AG09309 (cell line): Measurements from ENCODE around the gene CDC23.
"Not testable (repeated sequence)": the region's sequence is repeated elsewhere in the genome, so short reads cannot be mapped to it uniquely, and the experiment has no call there.

Experiments used
- DNase-seq: peaks from one replicate; pipeline ENCODE4 v3.0.0-alpha.2; 2010; ENCODE audit warnings: low read depth
- H3K4me3 ChIP-seq: 2 replicates; pipeline ENCODE4 v1.5.1; 2011; ENCODE audit warnings: mild to moderate bottlenecking, low read depth, low read length, moderate library complexity; ENCODE audit not compliant: control insufficient read depth
- TF ChIP-seq, protein P1 (sequence below): IDR thresholded peaks from 2 replicates; pipeline ENCODE4 v1.5.1; 2011; ENCODE audit warnings: mild to moderate bottlenecking, low read depth, low read length, inconsistent platforms; ENCODE audit not compliant: insufficient read depth, control insufficient read depth; ENCODE audit errors: missing control alignments

The CDC23 gene, protein sequence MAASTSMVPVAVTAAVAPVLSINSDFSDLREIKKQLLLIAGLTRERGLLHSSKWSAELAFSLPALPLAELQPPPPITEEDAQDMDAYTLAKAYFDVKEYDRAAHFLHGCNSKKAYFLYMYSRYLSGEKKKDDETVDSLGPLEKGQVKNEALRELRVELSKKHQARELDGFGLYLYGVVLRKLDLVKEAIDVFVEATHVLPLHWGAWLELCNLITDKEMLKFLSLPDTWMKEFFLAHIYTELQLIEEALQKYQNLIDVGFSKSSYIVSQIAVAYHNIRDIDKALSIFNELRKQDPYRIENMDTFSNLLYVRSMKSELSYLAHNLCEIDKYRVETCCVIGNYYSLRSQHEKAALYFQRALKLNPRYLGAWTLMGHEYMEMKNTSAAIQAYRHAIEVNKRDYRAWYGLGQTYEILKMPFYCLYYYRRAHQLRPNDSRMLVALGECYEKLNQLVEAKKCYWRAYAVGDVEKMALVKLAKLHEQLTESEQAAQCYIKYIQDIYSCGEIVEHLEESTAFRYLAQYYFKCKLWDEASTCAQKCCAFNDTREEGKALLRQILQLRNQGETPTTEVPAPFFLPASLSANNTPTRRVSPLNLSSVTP

DNA sequence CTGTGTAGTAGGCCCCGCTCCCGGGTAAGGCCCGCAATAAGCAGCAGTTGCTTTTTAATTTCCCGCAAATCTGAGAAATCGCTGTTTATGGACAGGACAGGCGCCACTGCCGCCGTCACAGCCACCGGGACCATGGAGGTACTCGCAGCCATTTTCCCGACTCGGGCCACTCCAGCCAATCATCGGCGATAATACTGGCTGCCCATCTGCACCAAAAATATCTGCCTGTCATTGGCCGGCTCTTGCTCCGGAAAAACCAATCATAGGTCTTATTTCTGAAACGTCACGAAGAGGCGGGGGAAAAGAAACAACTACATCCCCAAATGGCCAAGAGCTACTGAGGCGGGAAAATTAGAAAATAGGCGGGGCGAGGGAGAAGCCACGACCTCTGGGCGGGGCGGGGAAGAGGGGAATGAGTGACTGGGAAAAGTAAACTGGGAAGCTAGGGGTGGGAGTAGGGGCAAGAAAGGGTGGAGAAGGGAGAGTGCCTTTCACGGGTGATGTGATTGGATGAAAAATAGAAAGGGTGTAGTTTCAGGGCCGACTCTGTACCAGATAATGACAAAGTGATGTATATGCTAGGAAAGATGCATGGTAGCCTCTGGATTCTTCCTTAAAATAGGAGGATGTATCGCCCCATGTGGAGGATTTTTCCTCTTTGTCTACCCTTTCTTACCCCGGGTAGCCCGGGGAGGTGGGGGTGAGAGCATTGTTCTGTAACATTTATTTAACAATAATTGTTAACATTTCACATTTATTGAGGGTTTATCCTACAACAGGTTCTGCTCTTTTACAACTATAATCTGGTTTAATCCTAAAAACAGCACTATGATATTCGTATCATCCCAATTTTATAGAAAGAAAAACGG lies at the start of gene CDC23:
CDC23 (minus strand) TSS at position 163 of the 869 bp plus-strand sequence; CDS start at position 152, 11 bp downstream.
- TF ChIP-seq, protein P1, sequence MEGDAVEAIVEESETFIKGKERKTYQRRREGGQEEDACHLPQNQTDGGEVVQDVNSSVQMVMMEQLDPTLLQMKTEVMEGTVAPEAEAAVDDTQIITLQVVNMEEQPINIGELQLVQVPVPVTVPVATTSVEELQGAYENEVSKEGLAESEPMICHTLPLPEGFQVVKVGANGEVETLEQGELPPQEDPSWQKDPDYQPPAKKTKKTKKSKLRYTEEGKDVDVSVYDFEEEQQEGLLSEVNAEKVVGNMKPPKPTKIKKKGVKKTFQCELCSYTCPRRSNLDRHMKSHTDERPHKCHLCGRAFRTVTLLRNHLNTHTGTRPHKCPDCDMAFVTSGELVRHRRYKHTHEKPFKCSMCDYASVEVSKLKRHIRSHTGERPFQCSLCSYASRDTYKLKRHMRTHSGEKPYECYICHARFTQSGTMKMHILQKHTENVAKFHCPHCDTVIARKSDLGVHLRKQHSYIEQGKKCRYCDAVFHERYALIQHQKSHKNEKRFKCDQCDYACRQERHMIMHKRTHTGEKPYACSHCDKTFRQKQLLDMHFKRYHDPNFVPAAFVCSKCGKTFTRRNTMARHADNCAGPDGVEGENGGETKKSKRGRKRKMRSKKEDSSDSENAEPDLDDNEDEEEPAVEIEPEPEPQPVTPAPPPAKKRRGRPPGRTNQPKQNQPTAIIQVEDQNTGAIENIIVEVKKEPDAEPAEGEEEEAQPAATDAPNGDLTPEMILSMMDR, result no peak
- H3K4me3 ChIP-seq, result peak within 1 kb of the TSS; percentile 75
- DNase-seq, result peak; percentile 88

DNA sequence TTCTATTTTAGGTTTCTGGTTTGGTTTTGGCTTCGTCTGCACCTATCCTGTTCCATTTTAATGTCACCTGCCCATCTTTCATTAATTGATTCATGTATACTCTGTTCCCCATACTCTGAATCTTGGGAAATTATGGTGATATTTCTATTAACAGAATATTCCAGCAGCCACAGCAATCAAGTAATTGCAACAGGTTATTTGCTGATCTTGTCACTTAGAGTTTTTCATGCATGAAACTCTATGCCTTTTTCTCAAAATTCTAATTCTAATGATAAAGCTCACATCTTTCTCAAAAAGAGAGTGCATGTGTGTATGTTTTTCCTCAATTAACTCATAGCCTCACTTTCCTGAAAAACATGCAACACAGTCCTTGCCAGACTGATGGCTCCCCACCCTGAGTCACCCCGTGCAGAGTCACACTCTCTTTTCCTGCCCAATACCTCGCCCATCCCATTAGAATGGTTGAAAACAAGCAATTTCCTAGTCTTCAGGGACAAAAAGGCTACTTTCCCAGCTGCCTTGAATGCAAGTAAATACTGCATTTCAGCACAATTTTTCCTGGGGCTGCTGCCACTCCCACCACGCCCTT lies 45.7 kb upstream of the CDC23 start:
- TF ChIP-seq, protein P1, result no peak
- DNase-seq, result no peak
- H3K4me3 ChIP-seq, result no peak overlapping the region

DNA sequence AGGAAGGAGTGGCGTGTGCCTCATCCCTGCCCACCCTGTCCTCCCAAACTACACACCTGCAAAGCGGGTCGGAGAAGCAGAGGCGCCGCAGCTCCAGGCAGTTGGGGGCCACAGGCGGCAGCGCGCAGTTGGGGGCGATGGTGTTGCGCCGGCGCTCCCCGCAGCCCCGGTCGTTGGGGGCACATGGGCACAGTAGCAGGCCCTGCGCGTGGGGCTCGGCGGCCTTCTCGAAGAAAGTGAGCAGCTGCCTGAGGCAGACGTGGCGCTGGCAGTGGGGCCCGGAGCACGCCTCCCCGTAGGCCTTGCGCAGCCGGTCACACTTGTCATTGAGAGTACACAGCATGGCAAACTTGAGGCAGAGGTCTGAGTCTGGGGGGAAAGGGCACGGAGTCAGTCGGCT lies 44.5 kb upstream of the CDC23 start:
- TF ChIP-seq, protein P1, result no peak
- DNase-seq, result no peak
- no peak overlapping the region for H3K4me3 ChIP-seq

DNA sequence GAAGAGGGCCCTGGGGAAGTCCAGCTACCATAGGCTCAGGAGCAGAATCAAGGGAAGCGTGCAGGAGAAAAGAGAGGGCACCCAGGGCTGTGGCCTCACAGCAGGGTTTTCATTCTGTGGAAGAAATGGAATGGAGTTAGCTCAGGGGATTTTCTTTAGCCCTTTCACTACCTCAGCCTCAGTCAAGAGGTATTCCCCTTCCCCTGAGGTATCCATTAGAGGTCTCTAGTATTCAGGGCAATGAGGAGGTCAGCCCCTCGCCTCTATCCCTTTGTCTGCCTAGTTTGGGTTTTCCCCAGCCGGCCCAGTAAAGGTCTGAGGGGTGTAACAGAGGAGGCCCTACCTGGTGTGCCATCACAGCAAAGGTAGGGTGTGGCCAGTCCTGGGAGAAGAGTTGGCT lies 39.8 kb upstream of the CDC23 start:
- TF ChIP-seq, protein P1, result no peak
- DNase-seq, result no peak
- no peak overlapping the region for H3K4me3 ChIP-seq

DNA sequence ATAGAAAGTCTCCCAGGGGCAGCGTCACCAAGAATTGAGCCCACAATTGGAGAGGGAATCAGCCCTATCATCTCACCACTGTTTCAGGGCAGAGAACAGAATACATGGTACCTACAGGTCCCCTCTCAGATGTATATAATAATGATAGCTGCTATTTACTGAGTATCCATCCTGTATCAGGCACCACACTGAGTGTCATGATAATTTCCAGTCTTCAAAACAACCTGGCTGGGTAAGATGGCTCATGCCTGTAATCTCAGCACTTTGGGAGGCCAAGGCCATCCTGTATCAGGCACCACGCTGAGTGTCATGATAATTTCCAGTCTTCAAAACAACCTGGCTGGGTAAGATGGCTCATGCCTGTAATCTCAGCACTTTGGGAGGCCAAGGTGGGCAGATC lies 34.7 kb upstream of the CDC23 start:
- not testable (repeated sequence) for DNase-seq, H3K4me3 ChIP-seq

DNA sequence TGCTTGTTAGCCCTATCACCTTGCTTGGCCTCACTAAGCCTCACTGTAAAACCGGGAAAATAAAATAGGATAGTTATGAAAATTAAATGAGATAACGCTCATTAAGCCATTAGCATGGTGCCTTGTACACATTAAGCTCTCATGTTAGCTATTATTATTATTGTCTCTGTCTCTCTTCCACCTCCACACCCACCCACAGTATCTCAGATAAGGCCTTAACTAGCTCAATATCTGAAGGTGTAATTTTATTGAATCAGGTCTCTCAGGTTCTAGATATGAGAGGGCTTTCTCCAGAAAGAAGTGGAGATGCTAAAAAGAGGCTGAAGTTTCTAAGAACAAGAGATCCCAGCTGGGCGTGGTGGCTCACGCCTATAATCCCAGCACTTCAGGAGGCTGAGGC lies 33.7 kb upstream of the CDC23 start:
- TF ChIP-seq, protein P1, result no peak
- H3K4me3 ChIP-seq, result no peak overlapping the region
- no peak for DNase-seq
